Calu3 (cell line): ENCODE measurements around the gene ABAT. TPM values are rescaled to one million over a fixed set of nuclear protein-coding genes. Genes with fewer than 3 reads are reported as not detected.
A peak's percentile ranks its signal among the peaks of the same experiment; 100 is the strongest.

Experiments used
- Bru-seq: library from RNA; stranded (reverse); fragments of 400-500 nt; gene quantifications from one replicate; lab custom pipeline; 2021; lab: Mats Ljungman, UMichigan
- BruChase-seq, 2 experiments: library from RNA; stranded (reverse); fragments of 400-500 nt; gene quantifications; one replicate each; lab custom pipeline; 2021; lab: Mats Ljungman, UMichigan
- BruUV-seq: library from RNA; stranded (reverse); fragments of 400-500 nt; replicated peaks from 2 replicates; lab custom pipeline; 2021; lab: Mats Ljungman, UMichigan
- CTCF ChIA-PET: fragments of 300-600 bp; sonication (Branson Sonifier 250); formaldehyde crosslinking; loops from one replicate; lab custom pipeline; 2022; ENCODE audit warnings: antibody characterized with exemption; lab: Charles Lee
- DNase-seq: peaks from one replicate; pipeline ENCODE4 v3.0.0; 2022
- H3K27ac Mint-ChIP-seq: one replicate; pipeline ENCODE4 v1.8.0; 2022; ENCODE audit warnings: mixed read lengths; ENCODE audit not compliant: unreplicated experiment
- H3K27me3 Mint-ChIP-seq: one replicate; pipeline ENCODE4 v1.8.0; 2022; ENCODE audit warnings: mixed read lengths; ENCODE audit not compliant: unreplicated experiment
- H3K36me3 Mint-ChIP-seq: one replicate; pipeline ENCODE4 v1.8.0; 2022; ENCODE audit warnings: mild to moderate bottlenecking, moderate library complexity, mixed read lengths; ENCODE audit not compliant: insufficient read depth, unreplicated experiment
- H3K4me1 Mint-ChIP-seq: one replicate; pipeline ENCODE4 v1.8.0; 2022; ENCODE audit warnings: mild to moderate bottlenecking, low read depth, mixed read lengths; ENCODE audit not compliant: unreplicated experiment
- H3K4me3 Mint-ChIP-seq: one replicate; pipeline ENCODE4 v1.8.0; 2022; ENCODE audit warnings: mild to moderate bottlenecking, low read depth, moderate library complexity, mixed read lengths; ENCODE audit not compliant: unreplicated experiment
- H3K9me3 Mint-ChIP-seq: one replicate; pipeline ENCODE4 v1.8.0; 2022; ENCODE audit warnings: low read depth, mixed read lengths; ENCODE audit not compliant: unreplicated experiment
- CTCF ChIP-seq: fragments of 200-600 bp; IDR thresholded peaks from one replicate; pipeline ENCODE4 v1.8.0; 2022; ENCODE audit warnings: antibody characterized with exemption; ENCODE audit not compliant: unreplicated experiment
- intact Hi-C: fragments of 100-400 bp; cut with micrococcal nuclease; formaldehyde crosslinking; loops from one replicate; pipeline ENCODE4 v1.10.0; 2022; ENCODE audit not compliant: unreplicated experiment
- long read RNA-seq: library from polyadenylated mRNA; stranded (forward); transcript quantifications from one replicate; pipeline ENCODE4 v2.0.0, GENCODE V29; 2022
- total RNA-seq: library from RNA; stranded (reverse); gene quantifications from 2 replicates; pipeline ENCODE4 v1.2.3, GENCODE V29; 2022

ABAT gene
- total RNA-seq (12.6 and 14.2 TPM in 2 replicates), Bru-seq, nascent RNA (percentile 50 among the genes with signal in this experiment), BruChase-seq, experiment 1, labeled RNA remaining after a 6-hour chase (percentile 64 among the genes with signal in this experiment), BruChase-seq, experiment 2, labeled RNA remaining after a 2-hour chase (percentile 61 among the genes with signal in this experiment)
- long read RNA-seq, partial matches to known transcripts = 1 of 7 reads
- long read RNA-seq, other reads (novel, unspliced or antisense) = 6 of 7 reads

GRCh38 chr16:8674413-8675022, at the start of gene ABAT:
Gene ABAT (plus strand): TSS chr16:8674617. CDS start chr16:8735740, 61,123 bp downstream.
- Mint-ChIP-seq H3K27ac (peak within 1 kb of the TSS; percentile 73), H3K27me3 (no peaks in the 10 kb centered on the region), H3K36me3 (peaks cover 27% of the 10 kb centered on the region), H3K9me3 (no peaks in the 10 kb centered on the region), H3K4me3 (peak within 1 kb of the TSS; percentile 88), H3K4me1 (peaks cover 51% of the 10 kb centered on the region)
- CTCF ChIA-PET = interaction anchor here (0.5 kb wide), 1 partner anchor 359 kb away, joined by 5 read pairs; no protein-coding TSS in a partner anchor
- intact Hi-C loops = loop anchor here (5.0 kb wide), 1 partner anchor 123 kb away; the partner anchor contains the start of genes PMM2 and TMEM186
- BruUV-seq = TSS peak; percentile 37
- no peak for TF ChIP-seq CTCF
- peak; percentile 96 for DNase-seq

- DNase-seq = no peak
- CTCF ChIA-PET = no interaction called here
- BruUV-seq = no TSS peak
These were observed 48.8 kb upstream of the ABAT start for GRCh38 chr16:8625491-8626087.

GRCh38 chr16:8626946-8627345, 47.5 kb upstream of the ABAT start:
- BruUV-seq = no TSS peak
- TF ChIP-seq CTCF = no peak
- Mint-ChIP-seq H3K36me3 (peaks cover 42% of the 10 kb centered on the region), H3K9me3 (no peaks in the 10 kb centered on the region), H3K27ac (no peak overlapping the region), H3K27me3 (no peaks in the 10 kb centered on the region), H3K4me1 (peaks cover 9% of the 10 kb centered on the region), H3K4me3 (no peak overlapping the region)
- intact Hi-C loops = no loop called here
- DNase-seq = no peak
- CTCF ChIA-PET = no interaction called here

More at GRCh38 chr16:8625491-8626087, 48.8 kb upstream of the ABAT start:
- intact Hi-C loops = no loop called here
- no peak overlapping the region for H3K27ac Mint-ChIP-seq
- H3K36me3 Mint-ChIP-seq = peaks cover 45% of the 10 kb centered on the region
- peaks cover under 1% of the 10 kb centered on the region for H3K27me3 Mint-ChIP-seq
- no peak for TF ChIP-seq CTCF
- no peaks in the 10 kb centered on the region for H3K9me3 Mint-ChIP-seq
- H3K4me1 Mint-ChIP-seq = peaks cover 9% of the 10 kb centered on the region
- H3K4me3 Mint-ChIP-seq = no peak overlapping the region

GRCh38 chr16:8627456-8627855, 47.0 kb upstream of the ABAT start:
- Mint-ChIP-seq H3K9me3 (no peaks in the 10 kb centered on the region), H3K27me3 (no peaks in the 10 kb centered on the region), H3K27ac (no peak overlapping the region), H3K4me3 (no peak overlapping the region), H3K36me3 (peaks cover 39% of the 10 kb centered on the region), H3K4me1 (peaks cover 9% of the 10 kb centered on the region)
- CTCF ChIA-PET = no interaction called here
- DNase-seq = no peak
- no peak for TF ChIP-seq CTCF
- BruUV-seq = no TSS peak
- intact Hi-C loops = no loop called here
